GM23338 (cell line): ENCODE data around the gene HSF4. TPM values are rescaled to one million over a fixed set of nuclear protein-coding genes. Genes with fewer than 3 reads are reported as not detected.

Experiments
- ATAC-seq: fragments of 200-7000 bp; cut with Tn5 transposase; 3 replicates; pipeline ENCODE4 v1.9.1; 2020
- DNase-seq: peaks from one replicate; pipeline ENCODE4 v3.0.0-alpha.2; 2015; ENCODE audit warnings: low spot score
- H2AFZ ChIP-seq: fragments of 200-600 bp; sonication (generic); 2 replicates; pipeline ENCODE4 v1.8.0; 2016; ENCODE audit warnings: antibody characterized with exemption, mild to moderate bottlenecking, moderate library complexity
- H3F3A ChIP-seq: fragments of 200-600 bp; sonication (generic); replicated peaks from 2 replicates; pipeline ENCODE4 v1.8.0; 2017; ENCODE audit warnings: antibody characterized with exemption, mixed run types, low read depth
- H3K27ac ChIP-seq: fragments of 200-600 bp; sonication (generic); 2 replicates; pipeline ENCODE4 v1.6.1; 2016; ENCODE audit warnings: low read depth
- H3K27me3 ChIP-seq: fragments of 200-600 bp; sonication (generic); 2 replicates; pipeline ENCODE4 v1.8.0; 2016; ENCODE audit warnings: mild to moderate bottlenecking, mixed run types, moderate library complexity; ENCODE audit not compliant: insufficient read depth
- H3K36me3 ChIP-seq: fragments of 200-600 bp; sonication (generic); 2 replicates; pipeline ENCODE4 v1.8.0; 2016; ENCODE audit warnings: mild to moderate bottlenecking; ENCODE audit not compliant: insufficient read depth
- H3K4me1 ChIP-seq: fragments of 200-600 bp; sonication (generic); 2 replicates; pipeline ENCODE4 v1.8.0; 2016; ENCODE audit warnings: mild to moderate bottlenecking, moderate library complexity; ENCODE audit not compliant: insufficient read depth
- H3K4me2 ChIP-seq: fragments of 200-600 bp; sonication (generic); 2 replicates; pipeline ENCODE4 v1.7.1; 2017; ENCODE audit warnings: mixed run types
- H3K4me3 ChIP-seq: fragments of 200-600 bp; sonication (generic); 2 replicates; pipeline ENCODE4 v1.6.1; 2016; ENCODE audit warnings: mixed run types
- H3K79me2 ChIP-seq: fragments of 200-600 bp; sonication (generic); replicated peaks from 2 replicates; pipeline ENCODE4 v1.8.0; 2017; ENCODE audit warnings: mild to moderate bottlenecking; ENCODE audit not compliant: insufficient read depth
- H3K9me2 ChIP-seq: fragments of 200-600 bp; sonication (generic); 2 replicates; pipeline ENCODE4 v1.8.0; 2017; ENCODE audit not compliant: insufficient read depth
- H4K20me1 ChIP-seq: fragments of 200-600 bp; sonication (generic); replicated peaks from 2 replicates; pipeline ENCODE4 v1.8.0; 2017; ENCODE audit warnings: mild to moderate bottlenecking; ENCODE audit not compliant: insufficient read depth
- H3K27ac Mint-ChIP-seq: 2 replicates; pipeline ENCODE4 v1.8.0; 2020; ENCODE audit warnings: inconsistent platforms, mild to moderate bottlenecking, moderate library complexity, mixed read lengths
- H3K27me3 Mint-ChIP-seq: 3 replicates; pipeline ENCODE4 v1.8.0; 2022; ENCODE audit warnings: low read depth, mild to moderate bottlenecking, moderate library complexity, mixed read lengths, inconsistent platforms; ENCODE audit not compliant: insufficient read depth, poor library complexity
- H3K36me3 Mint-ChIP-seq: 3 replicates; pipeline ENCODE4 v1.8.0; 2021; ENCODE audit warnings: low read depth, mild to moderate bottlenecking, inconsistent platforms, moderate library complexity, mixed read lengths
- H3K4me1 Mint-ChIP-seq: 3 replicates; pipeline ENCODE4 v1.8.0; 2020; ENCODE audit warnings: mild to moderate bottlenecking, inconsistent platforms, mixed read lengths
- H3K4me3 Mint-ChIP-seq: 3 replicates; pipeline ENCODE4 v1.8.0; 2021; ENCODE audit warnings: moderate library complexity, mild to moderate bottlenecking, inconsistent platforms, mixed read lengths
- H3K9me3 Mint-ChIP-seq: 3 replicates; pipeline ENCODE4 v1.8.0; 2020; ENCODE audit warnings: moderate library complexity, mild to moderate bottlenecking, inconsistent platforms, mixed read lengths
- ETS1 ChIP-seq: IDR thresholded peaks from 2 replicates; pipeline ENCODE4 v1.6.1; 2016; ENCODE audit warnings: antibody characterized with exemption
- EZH2 ChIP-seq: fragments of 200-600 bp; sonication (generic); IDR thresholded peaks from one replicate; pipeline ENCODE4 v1.8.0; 2017; ENCODE audit warnings: antibody characterized with exemption, mild to moderate bottlenecking, low read depth; ENCODE audit not compliant: unreplicated experiment
- JUNB ChIP-seq: IDR thresholded peaks from one replicate; pipeline ENCODE4 v1.6.1; 2016; ENCODE audit warnings: antibody characterized with exemption; ENCODE audit not compliant: unreplicated experiment
- NANOG ChIP-seq: IDR thresholded peaks from 2 replicates; pipeline ENCODE4 v1.6.1; 2016; ENCODE audit warnings: antibody characterized with exemption, borderline replicate concordance
- STAT1 ChIP-seq: IDR thresholded peaks from one replicate; pipeline ENCODE4 v1.6.1; 2016; ENCODE audit warnings: antibody characterized with exemption; ENCODE audit not compliant: unreplicated experiment
- ZNF114 ChIP-seq: fragments of 250-450 bp; sonication (Bioruptor Pico); IDR thresholded peaks from 2 replicates; pipeline ENCODE4 v1.5.0; 2020; ENCODE audit warnings: mild to moderate bottlenecking, moderate library complexity
- ZNF331 ChIP-seq: fragments of 250-450 bp; sonication (Bioruptor Pico); IDR thresholded peaks from 2 replicates; pipeline ENCODE4 v1.5.0; 2020; ENCODE audit warnings: low read depth, mild to moderate bottlenecking, moderate library complexity
- ZNF462 ChIP-seq: fragments of 250-450 bp; sonication (Bioruptor Pico); IDR thresholded peaks from 2 replicates; pipeline ENCODE4 v1.5.0; 2020; ENCODE audit warnings: mild to moderate bottlenecking, moderate library complexity
- polyA plus RNA-seq: library from polyadenylated mRNA; unstranded; fragments of >200 nt; fragmentation: Nextera tagmentation; extraction: Ambion mirVana; gene quantifications from 2 replicates; pipeline ENCODE4 v1.2.1, GENCODE V29; 2016
- total RNA-seq: library from RNA; depleted of rRNA; stranded (reverse); fragments of >200 nt; shearing (Covaris generic); gene quantifications from 2 replicates; pipeline ENCODE4 v1.2.3, GENCODE V29; 2014

Gene HSF4
- total and polyA plus RNA-seq, 2 experiments from 2014 or later = 0.19 to 1.3 TPM

GRCh38 chr16:67208154-67208896 lies 43.8 kb downstream of the HSF4 start:
- no peaks in the 10 kb centered on the region for H3K27me3 ChIP-seq
- H3K4me3 Mint-ChIP-seq = no peak overlapping the region
- H3K36me3 Mint-ChIP-seq = no peaks in the 10 kb centered on the region
- no peak overlapping the region for H3K4me3 ChIP-seq
- H3K4me2 ChIP-seq = no peak overlapping the region
- no peak overlapping the region for H2AFZ ChIP-seq
- peaks cover 5% of the 10 kb centered on the region; the same call in 2 of the 3 replicates for H3K4me1 Mint-ChIP-seq
- H3K9me2 ChIP-seq = no peaks in the 10 kb centered on the region
- ATAC-seq (no peak), DNase-seq (no peak)
- H3K4me1 ChIP-seq = no peaks in the 10 kb centered on the region
- H3K27ac ChIP-seq = no peak overlapping the region
- no peaks in the 10 kb centered on the region for H3K79me2 ChIP-seq
- no peaks in the 10 kb centered on the region for H3K9me3 Mint-ChIP-seq
- peaks cover 10% of the 10 kb centered on the region for H3K27me3 Mint-ChIP-seq
- TF ChIP-seq ZNF462 = no peak
- no peak for TF ChIP-seq JUNB
- TF ChIP-seq NANOG = no peak
- TF ChIP-seq EZH2 = no peak
- H4K20me1 ChIP-seq = no peaks in the 10 kb centered on the region; the same call in 1 of the 2 replicates
- no peaks in the 10 kb centered on the region for H3F3A ChIP-seq
- no peaks in the 10 kb centered on the region for H3K36me3 ChIP-seq
- H3K27ac Mint-ChIP-seq = no peak overlapping the region

GRCh38 chr16:67209565-67209964 lies 45.0 kb downstream of the HSF4 start:
- Histone ChIP-seq H2AFZ (no peak overlapping the region), H3K27me3 (no peaks in the 10 kb centered on the region), H3F3A (no peaks in the 10 kb centered on the region), H3K4me1 (no peaks in the 10 kb centered on the region), H3K4me3 (no peak overlapping the region), H3K4me2 (no peak overlapping the region), H4K20me1 (no peaks in the 10 kb centered on the region; the same call in 1 of the 2 replicates), H3K9me2 (no peaks in the 10 kb centered on the region), H3K27ac (no peak overlapping the region), H3K79me2 (no peaks in the 10 kb centered on the region), H3K36me3 (no peaks in the 10 kb centered on the region)
- Mint-ChIP-seq H3K4me3 (no peak overlapping the region), H3K27me3 (peaks cover 12% of the 10 kb centered on the region), H3K27ac (no peak overlapping the region), H3K36me3 (no peaks in the 10 kb centered on the region), H3K9me3 (no peaks in the 10 kb centered on the region), H3K4me1 (peaks cover 5% of the 10 kb centered on the region; the same call in 2 of the 3 replicates)
- DNase-seq (no peak), ATAC-seq (no peak)
- TF ChIP-seq ETS1 (no peak), JUNB (no peak), NANOG (no peak), ZNF331 (CRISPR knock-in tag) (no peak), STAT1 (no peak), ZNF114 (CRISPR knock-in tag) (no peak)
